ENCODE data around the gene EPN3. TPM values are rescaled to one million over a fixed set of nuclear protein-coding genes. Genes with fewer than 3 reads are reported as not detected.

EPN3 gene
- total RNA-seq, 1 experiment from 2014 or later = 17.8 TPM

GRCh38 chr17:50502301-50502990, 30.1 kb upstream of the EPN3 start:
- DNase-seq (ENCODE audit: low read depth, low spot score) (no peak), ATAC-seq (no peak)
- intact Hi-C loops (cut with micrococcal nuclease) = no loop called here
- Histone ChIP-seq H3K79me2 (ENCODE audit: insufficient read depth, low read length) (no peaks in the 10 kb centered on the region), H3K27me3 (ENCODE audit: insufficient read depth, low read length) (no peaks in the 10 kb centered on the region), H4K20me1 (ENCODE audit: insufficient read depth) (no peaks in the 10 kb centered on the region), H2AFZ (ENCODE audit: low read depth, low read length, poor library complexity, severe bottlenecking) (no peak overlapping the region), H3K4me1 (ENCODE audit: control insufficient read depth in 1 of 2, insufficient read depth in 2 of 2, low read length in 2 of 2) (peaks cover 10 to 12% of the 10 kb centered on the region in 2 experiments), H3K9ac (ENCODE audit: low read length) (no peak overlapping the region), H3K9me3 (ENCODE audit: control insufficient read depth in 1 of 2, insufficient read depth in 1 of 2, low read depth in 1 of 2, low read length in 2 of 2) (no peaks in the 10 kb centered on the region), H3K9me2 (ENCODE audit: insufficient read depth) (no peaks in the 10 kb centered on the region), H3K36me3 (ENCODE audit: control insufficient read depth in 1 of 2, insufficient read depth in 2 of 2, low read length in 2 of 2) (no peaks in the 10 kb centered on the region), H3K4me3 (replicated peaks in 1 of 2; ENCODE audit: low read depth in 1 of 2, low read length in 2 of 2) (no peak overlapping the region), H3K27ac (ENCODE audit: low read depth, low read length) (no peak overlapping the region), H3K4me2 (ENCODE audit: low read length) (no peak overlapping the region)
- BruUV-seq (replicated peaks) = no TSS peak
- ChIA-PET POLR2A (interaction anchor here (1.2 kb wide), 1 partner anchor 207 kb away, joined by 3 read pairs; no protein-coding TSS in a partner anchor), RAD21 (ENCODE audit: low non-redundant PET in 1 of 2, low total read pairs in 2 of 2, uncharacterized antibody in 2 of 2, unreplicated experiment in 2 of 2) (no interaction called here), CTCF (interaction anchor here (1.0 to 2.7 kb wide), 5 partner anchors 10 to 31 kb away, joined by 3 to 10 read pairs (median 4); no protein-coding TSS in a partner anchor)
- TF ChIP-seq CEBPB (IDR thresholded peaks at IDR 0.05; ENCODE audit: low read depth) (no peak), POLR2AphosphoS5 (IDR thresholded peaks at IDR 0.05; ENCODE audit: low read depth, low read length) (no peak), RAD21 (IDR thresholded peaks at IDR 0.05; ENCODE audit: low read depth) (no peak), EZH2 (IDR thresholded peaks at IDR 0.05) (no peak), SRF (IDR thresholded peaks at IDR 0.05; ENCODE audit: low read depth) (no peak), FOSL1 (IDR thresholded peaks at IDR 0.05; ENCODE audit: low read depth) (no peak), ZFX (IDR thresholded peaks at IDR 0.05) (no peak), POLR2A (IDR thresholded peaks at IDR 0.05; ENCODE audit: borderline replicate concordance, extremely low read depth, insufficient read depth, insufficient read length) (no peak), SP1 (IDR thresholded peaks at IDR 0.05; ENCODE audit: low read depth) (no peak), YY1 (IDR thresholded peaks at IDR 0.05; ENCODE audit: extremely low read depth, insufficient replicate concordance, low read depth, low read length) (no peak), ATF3 (IDR thresholded peaks at IDR 0.05) (no peak), EZH2phosphoT487 (IDR thresholded peaks at IDR 0.05; ENCODE audit: borderline replicate concordance) (no peak), EGR1 (IDR thresholded peaks at IDR 0.05; ENCODE audit: low read depth) (no peak), CBX3 (IDR thresholded peaks at IDR 0.05; ENCODE audit: low read depth) (no peak), MAX (IDR thresholded peaks at IDR 0.05) (no peak), CTCF (IDR thresholded peaks at IDR 0.05 in 2 of 3, conservative IDR thresholded peaks at IDR 0.05 in 1 of 3; ENCODE audit: borderline replicate concordance in 1 of 3, insufficient read depth in 1 of 3, low read depth in 2 of 3, low read length in 2 of 3) (no peak), TCF7L2 (IDR thresholded peaks at IDR 0.05; ENCODE audit: borderline replicate concordance, extremely low read depth, insufficient read depth, insufficient read length) (no peak), REST (IDR thresholded peaks at IDR 0.05; ENCODE audit: low read depth) (no peak), ZNF274 (IDR thresholded peaks at IDR 0.05; ENCODE audit: low read depth, low read length) (no peak), ELF1 (IDR thresholded peaks at IDR 0.05; ENCODE audit: borderline replicate concordance, low read depth) (no peak)
